GM12865 (cell line): ENCODE measurements around the gene ELN.
"Not testable (repeated sequence)": the region's sequence is repeated elsewhere in the genome, so short reads cannot be mapped to it uniquely, and the experiment has no call there.

Experiments used
- DNase-seq: peaks from one replicate; pipeline ENCODE4 v3.0.0; 2010; ENCODE audit warnings: low read depth
- H3K4me3 ChIP-seq: 2 replicates; pipeline ENCODE4 v1.5.1; 2011; ENCODE audit warnings: mild to moderate bottlenecking, low read depth, low read length, control low read depth
- TF ChIP-seq, protein P1 (sequence below): IDR thresholded peaks from 2 replicates; pipeline ENCODE4 v1.5.1; 2011; ENCODE audit warnings: low read length, control low read depth, low read depth, inconsistent platforms; ENCODE audit not compliant: insufficient read depth; ENCODE audit errors: missing control alignments

The ELN gene

GRCh38 chr7:74027683-74028320 lies at the start of gene ELN:
Gene ELN, plus strand, starts transcription at chr7:74028173. Its CDS starts 15 bp downstream, at chr7:74028188.
- TF ChIP-seq, protein P1, sequence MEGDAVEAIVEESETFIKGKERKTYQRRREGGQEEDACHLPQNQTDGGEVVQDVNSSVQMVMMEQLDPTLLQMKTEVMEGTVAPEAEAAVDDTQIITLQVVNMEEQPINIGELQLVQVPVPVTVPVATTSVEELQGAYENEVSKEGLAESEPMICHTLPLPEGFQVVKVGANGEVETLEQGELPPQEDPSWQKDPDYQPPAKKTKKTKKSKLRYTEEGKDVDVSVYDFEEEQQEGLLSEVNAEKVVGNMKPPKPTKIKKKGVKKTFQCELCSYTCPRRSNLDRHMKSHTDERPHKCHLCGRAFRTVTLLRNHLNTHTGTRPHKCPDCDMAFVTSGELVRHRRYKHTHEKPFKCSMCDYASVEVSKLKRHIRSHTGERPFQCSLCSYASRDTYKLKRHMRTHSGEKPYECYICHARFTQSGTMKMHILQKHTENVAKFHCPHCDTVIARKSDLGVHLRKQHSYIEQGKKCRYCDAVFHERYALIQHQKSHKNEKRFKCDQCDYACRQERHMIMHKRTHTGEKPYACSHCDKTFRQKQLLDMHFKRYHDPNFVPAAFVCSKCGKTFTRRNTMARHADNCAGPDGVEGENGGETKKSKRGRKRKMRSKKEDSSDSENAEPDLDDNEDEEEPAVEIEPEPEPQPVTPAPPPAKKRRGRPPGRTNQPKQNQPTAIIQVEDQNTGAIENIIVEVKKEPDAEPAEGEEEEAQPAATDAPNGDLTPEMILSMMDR, result no peak
- H3K4me3 ChIP-seq, result no peak within 1 kb of the TSS
- no peak for DNase-seq

DNA sequence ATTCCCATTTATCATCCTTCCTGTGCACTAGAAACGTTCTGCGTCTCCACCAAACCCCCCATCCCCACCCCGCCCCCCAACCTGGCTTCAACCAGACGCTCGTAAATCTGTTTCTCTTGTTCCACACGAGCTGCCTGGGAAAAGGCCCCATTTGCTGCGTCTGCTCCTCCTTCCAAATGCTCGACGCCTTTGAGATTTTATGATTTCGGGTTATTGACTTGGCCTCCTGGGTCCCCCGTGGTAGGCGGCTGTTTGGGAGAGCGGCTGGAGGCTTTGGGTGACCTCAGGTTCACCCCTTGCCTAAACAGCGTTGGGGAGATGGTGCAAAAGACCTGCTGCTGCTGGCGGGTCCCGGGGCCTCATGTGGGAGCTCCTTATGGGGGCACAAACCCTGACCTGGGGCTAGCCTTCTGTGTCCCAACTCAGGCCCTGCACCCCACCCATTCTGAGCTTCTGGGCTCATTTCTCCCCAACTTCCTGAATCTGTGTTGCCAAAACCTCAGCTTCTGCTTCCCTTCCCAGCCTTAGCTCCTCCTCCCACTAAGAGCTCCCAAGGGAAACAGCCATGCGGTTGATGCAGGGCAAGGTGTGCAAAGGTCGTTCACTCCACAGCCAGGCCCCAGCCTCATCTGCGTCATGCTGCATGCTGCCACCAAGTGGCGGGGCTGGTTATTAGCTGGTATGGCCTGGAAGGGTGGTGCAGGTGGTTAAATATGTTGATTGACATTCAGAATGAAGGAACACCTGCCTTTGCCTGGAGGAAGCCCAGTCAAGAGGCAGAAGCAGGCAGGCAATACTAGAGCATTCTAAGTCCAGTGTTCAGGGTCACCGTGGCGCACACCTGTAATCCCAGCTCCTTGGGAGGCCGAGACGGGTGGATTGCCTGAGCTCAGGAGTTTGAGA lies 49.1 kb upstream of the ELN start:
- TF ChIP-seq, protein P1, result peak; percentile 54
- peak; percentile 62 for DNase-seq
- no peak overlapping the region for H3K4me3 ChIP-seq

DNA sequence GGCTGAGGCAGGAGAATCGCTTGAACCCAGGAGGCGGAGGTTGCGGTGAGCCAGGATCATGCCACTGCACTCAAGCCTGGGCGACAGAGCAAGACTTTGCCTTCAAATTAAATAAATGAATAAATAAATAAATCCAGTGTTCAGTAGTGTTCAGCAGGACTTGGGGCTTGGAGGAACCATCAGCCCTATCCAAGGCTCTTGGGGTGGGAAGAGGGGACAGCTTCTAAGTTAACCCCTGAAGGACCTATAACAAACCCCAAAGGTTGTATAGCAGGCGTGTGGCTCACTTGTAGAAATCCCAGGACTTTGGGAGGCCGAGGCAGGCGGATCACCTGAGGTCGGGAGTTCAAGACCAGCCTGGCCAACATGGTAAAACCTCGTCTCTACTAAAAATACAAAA lies 48.3 kb upstream of the ELN start:
- H3K4me3 ChIP-seq, DNase-seq: not testable (repeated sequence)

- TF ChIP-seq, protein P1, result no peak
- no peak for DNase-seq
- no peak overlapping the region for H3K4me3 ChIP-seq
Measured at GRCh38 chr7:73980206-73980605, 47.8 kb upstream of the ELN start.

DNA sequence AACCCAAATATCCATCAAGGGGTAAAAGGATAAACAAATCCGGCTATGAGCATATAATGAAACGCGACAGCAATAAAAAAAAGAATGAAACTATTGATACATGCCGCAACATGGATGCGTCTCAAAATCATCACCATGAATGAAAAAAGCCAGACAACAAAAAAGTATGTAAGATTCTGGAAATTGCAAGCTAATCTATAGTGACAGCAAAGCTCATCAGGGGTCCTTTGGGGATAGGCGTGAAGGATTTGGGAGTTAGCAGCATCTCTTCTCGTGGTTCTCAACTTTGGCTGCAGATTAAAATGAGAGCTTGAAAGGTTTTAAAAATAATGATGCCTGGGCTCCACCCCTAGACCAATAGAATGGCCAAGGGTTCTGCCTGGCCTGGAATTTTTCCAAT lies 46.0 kb upstream of the ELN start:
- DNase-seq, result no peak
- TF ChIP-seq, protein P1, result no peak
- no peak overlapping the region for H3K4me3 ChIP-seq

GRCh38 chr7:73983437-73984164 lies 44.4 kb upstream of the ELN start:
- DNase-seq, result no peak
- TF ChIP-seq, protein P1, result no peak
- no peak overlapping the region for H3K4me3 ChIP-seq
